ENCODE results near the gene ITPKC.

DNA sequence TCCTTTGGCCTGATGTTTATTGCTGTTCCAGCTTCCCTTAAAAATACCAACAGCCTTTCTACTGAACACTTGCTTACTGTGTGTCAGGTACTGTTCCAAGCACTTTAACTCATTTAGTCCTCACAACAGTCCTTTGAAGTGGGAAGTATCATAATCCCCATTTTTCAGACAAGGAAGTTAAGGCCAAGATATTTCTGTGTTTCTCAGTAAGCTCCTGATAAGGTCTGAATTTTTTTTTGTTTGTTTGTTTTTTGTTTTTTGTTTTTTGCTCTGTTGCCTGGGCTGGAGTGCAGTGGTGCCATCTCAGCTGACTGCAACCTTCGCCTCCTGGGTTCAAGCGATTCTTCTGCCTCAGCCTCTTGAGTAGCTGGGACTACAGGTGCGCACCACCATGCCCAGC, 41.6 kb downstream of the ITPKC start:
- TF ChIP-seq, protein P1, sequence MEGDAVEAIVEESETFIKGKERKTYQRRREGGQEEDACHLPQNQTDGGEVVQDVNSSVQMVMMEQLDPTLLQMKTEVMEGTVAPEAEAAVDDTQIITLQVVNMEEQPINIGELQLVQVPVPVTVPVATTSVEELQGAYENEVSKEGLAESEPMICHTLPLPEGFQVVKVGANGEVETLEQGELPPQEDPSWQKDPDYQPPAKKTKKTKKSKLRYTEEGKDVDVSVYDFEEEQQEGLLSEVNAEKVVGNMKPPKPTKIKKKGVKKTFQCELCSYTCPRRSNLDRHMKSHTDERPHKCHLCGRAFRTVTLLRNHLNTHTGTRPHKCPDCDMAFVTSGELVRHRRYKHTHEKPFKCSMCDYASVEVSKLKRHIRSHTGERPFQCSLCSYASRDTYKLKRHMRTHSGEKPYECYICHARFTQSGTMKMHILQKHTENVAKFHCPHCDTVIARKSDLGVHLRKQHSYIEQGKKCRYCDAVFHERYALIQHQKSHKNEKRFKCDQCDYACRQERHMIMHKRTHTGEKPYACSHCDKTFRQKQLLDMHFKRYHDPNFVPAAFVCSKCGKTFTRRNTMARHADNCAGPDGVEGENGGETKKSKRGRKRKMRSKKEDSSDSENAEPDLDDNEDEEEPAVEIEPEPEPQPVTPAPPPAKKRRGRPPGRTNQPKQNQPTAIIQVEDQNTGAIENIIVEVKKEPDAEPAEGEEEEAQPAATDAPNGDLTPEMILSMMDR (conservative IDR thresholded peaks at IDR 0.05 in 1 of 2, IDR thresholded peaks at IDR 0.05 in 1 of 2; ENCODE audit: extremely low read depth in 1 of 2, insufficient read depth in 1 of 2, low read depth in 1 of 2, low read length in 2 of 2): no peak
- no peak for TF ChIP-seq EZH2 (IDR thresholded peaks at IDR 0.05; ENCODE audit: borderline replicate concordance, low read length)

Measured in mammary epithelial cell (primary cell).